Osteoblast (primary cell): Measurements from ENCODE around the gene VRK3. TPM values are rescaled to one million over a fixed set of nuclear protein-coding genes. Genes with fewer than 3 reads are reported as not detected.

Source experiments
- DNase-seq: peaks from one replicate; pipeline ENCODE4 v3.0.0; 2011; ENCODE audit warnings: low spot score, mixed read lengths; ENCODE audit not compliant: insufficient read length; ENCODE audit errors: missing footprints
- H2AFZ ChIP-seq: 2 replicates; pipeline ENCODE4 v1.6.0; 2011; ENCODE audit warnings: mild to moderate bottlenecking, low read length
- H3K27ac ChIP-seq: 2 replicates; pipeline ENCODE4 v1.5.1; 2011; ENCODE audit warnings: mild to moderate bottlenecking, low read depth, low read length, moderate library complexity
- H3K27me3 ChIP-seq: 2 replicates; pipeline ENCODE4 v1.6.0; 2012; ENCODE audit warnings: mild to moderate bottlenecking, control low read depth, inconsistent platforms, low read length, moderate library complexity; ENCODE audit not compliant: insufficient read depth
- H3K36me3 ChIP-seq: 2 replicates; pipeline ENCODE4 v1.5.1; 2011; ENCODE audit warnings: mild to moderate bottlenecking, low read length, control low read depth, moderate library complexity; ENCODE audit not compliant: insufficient read depth
- H3K4me1 ChIP-seq: 2 replicates; pipeline ENCODE4 v1.5.1; 2011; ENCODE audit warnings: mild to moderate bottlenecking, low read length, control low read depth, moderate library complexity; ENCODE audit not compliant: insufficient read depth
- H3K4me2 ChIP-seq: 2 replicates; pipeline ENCODE4 v1.6.0; 2011; ENCODE audit warnings: mild to moderate bottlenecking, low read length; ENCODE audit not compliant: insufficient read depth
- H3K4me3 ChIP-seq: fragments of 200-600 bp; sonication (generic); 3 replicates; pipeline ENCODE4 v1.5.1; 2012; ENCODE audit warnings: mild to moderate bottlenecking, low read length, inconsistent platforms; ENCODE audit not compliant: insufficient read depth
- H3K79me2 ChIP-seq: 2 replicates; pipeline ENCODE4 v1.6.0; 2012; ENCODE audit warnings: mild to moderate bottlenecking, low read length, control low read depth, inconsistent platforms; ENCODE audit not compliant: insufficient read depth
- H3K9me3 ChIP-seq: 2 replicates; pipeline ENCODE4 v1.5.1; 2011; ENCODE audit warnings: low read depth, low read length, control low read depth
- H4K20me1 ChIP-seq: 2 replicates; pipeline ENCODE4 v1.6.0; 2012; ENCODE audit warnings: mild to moderate bottlenecking, low read length, control low read depth; ENCODE audit not compliant: insufficient read depth
- CTCF ChIP-seq: IDR thresholded peaks from 2 replicates; pipeline ENCODE4 v1.5.1; 2011; ENCODE audit warnings: mild to moderate bottlenecking, low read depth, low read length, moderate library complexity; ENCODE audit errors: extremely low read depth
- total RNA-seq: library from RNA; depleted of rRNA; stranded (reverse); fragments of >200 nt; gene quantifications from 2 replicates; pipeline ENCODE4 v1.2.3, GENCODE V29; 2012

The VRK3 gene
- total RNA-seq, 1 donor = 24.2 TPM

DNA sequence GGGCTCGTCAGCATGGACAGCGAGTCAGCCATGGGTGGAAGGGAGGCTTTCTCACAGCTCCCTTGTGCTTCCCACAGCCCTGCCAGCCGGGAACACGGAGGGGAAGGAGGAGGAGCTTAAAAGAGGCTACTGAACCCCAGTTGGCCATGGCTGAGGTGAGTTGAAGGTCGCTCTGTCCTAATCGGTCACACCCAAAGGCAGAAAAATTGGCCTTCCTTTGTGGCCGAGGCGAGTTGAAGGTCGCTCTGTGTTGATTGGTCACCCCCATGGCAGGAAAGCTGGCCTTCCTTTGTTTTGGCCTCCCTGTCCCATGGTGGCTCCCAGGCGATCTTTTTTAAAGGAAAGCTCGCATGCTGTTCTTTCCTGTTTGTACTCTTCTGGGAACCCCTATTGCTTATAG lies 5.8 kb upstream of the VRK3 start:
- TF ChIP-seq CTCF = no peak

GRCh38 chr19:50030225-50030624 lies 5.1 kb upstream of the VRK3 start:
- Histone ChIP-seq H3K4me3 (no peak overlapping the region), H2AFZ (no peak overlapping the region), H3K4me2 (no peak overlapping the region), H4K20me1 (peaks cover 5% of the 10 kb centered on the region), H3K36me3 (peaks cover 18% of the 10 kb centered on the region), H3K9me3 (no peaks in the 10 kb centered on the region), H3K27ac (no peak overlapping the region), H3K79me2 (peaks cover 60% of the 10 kb centered on the region), H3K27me3 (no peaks in the 10 kb centered on the region), H3K4me1 (peaks cover 10% of the 10 kb centered on the region)
- no peak for DNase-seq
- TF ChIP-seq CTCF = no peak

More for the DNA sequence above, 5.8 kb upstream of the VRK3 start:
- Histone ChIP-seq H3K4me3 (no peak overlapping the region), H3K79me2 (peaks cover 59% of the 10 kb centered on the region), H3K4me2 (no peak overlapping the region), H4K20me1 (peaks cover 5% of the 10 kb centered on the region), H3K4me1 (peaks cover 9% of the 10 kb centered on the region), H3K27me3 (no peaks in the 10 kb centered on the region), H3K9me3 (no peaks in the 10 kb centered on the region), H2AFZ (no peak overlapping the region), H3K36me3 (peaks cover 18% of the 10 kb centered on the region), H3K27ac (no peak overlapping the region)
- DNase-seq = no peak

- TF ChIP-seq CTCF = no peak
- Histone ChIP-seq H3K79me2 (peaks cover 85% of the 10 kb centered on the region), H2AFZ (no peak overlapping the region), H3K4me3 (peak overlapping the region; percentile 100), H3K27me3 (no peaks in the 10 kb centered on the region), H3K36me3 (peaks cover 9% of the 10 kb centered on the region), H3K9me3 (no peaks in the 10 kb centered on the region), H4K20me1 (peaks cover 25% of the 10 kb centered on the region), H3K4me2 (peak overlapping the region; percentile 91), H3K27ac (no peak overlapping the region), H3K4me1 (peaks cover 17% of the 10 kb centered on the region)
- DNase-seq = no peak
Measured at GRCh38 chr19:50026550-50026906, 1.4 kb upstream of the VRK3 start.

DNA sequence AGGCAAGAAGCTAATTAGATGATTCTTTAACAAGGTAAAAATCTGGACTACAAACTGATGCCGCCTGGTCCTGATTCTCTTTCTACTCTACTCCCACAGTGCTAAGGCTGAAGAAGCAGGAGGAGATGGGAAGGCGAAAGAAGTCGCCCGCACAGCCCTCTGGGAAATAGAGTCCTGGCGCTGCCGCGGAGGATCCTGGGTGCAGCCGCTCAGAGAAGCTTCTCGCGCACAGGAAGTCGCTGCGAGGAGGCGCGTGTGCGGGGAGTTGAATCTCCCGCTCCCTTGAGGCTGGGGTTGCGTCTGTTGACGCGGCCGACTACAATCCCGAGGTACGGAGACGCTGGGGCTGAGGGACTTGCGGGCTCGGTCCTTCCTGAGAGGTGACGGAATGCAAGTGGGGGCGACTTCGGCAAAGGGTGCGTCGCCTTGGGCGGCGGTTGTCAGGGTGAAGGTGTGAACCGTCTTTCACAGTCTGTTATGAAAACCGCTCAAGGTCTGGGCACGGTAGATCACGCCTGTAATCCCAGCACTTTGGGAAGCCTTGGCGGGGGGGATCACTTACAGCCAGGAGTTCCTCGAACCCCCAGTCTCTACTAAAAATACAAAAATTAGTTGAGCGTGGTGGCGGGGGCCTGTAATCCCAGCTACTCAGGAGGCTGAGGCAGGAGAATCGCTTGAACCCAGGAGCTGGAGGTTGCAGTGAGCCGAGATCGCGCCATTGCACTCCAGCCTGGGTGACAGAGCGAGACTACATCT lies 800 bp upstream of the VRK3 start, which contains the start of gene ZNF473:
ZNF473 (plus strand) TSS at position 212 of the 756 bp plus-strand sequence. CDS start 5,078 bp downstream, outside the sequence.
- no peaks in the 10 kb centered on the region for H3K27me3 ChIP-seq
- peaks cover 17% of the 10 kb centered on the region for H3K4me1 ChIP-seq
- H3K4me2 ChIP-seq = peak within 1 kb of the TSS; percentile 98
- peak within 1 kb of the TSS; percentile 98 for H2AFZ ChIP-seq
- peaks cover 85% of the 10 kb centered on the region for H3K79me2 ChIP-seq
- peak; percentile 98 for DNase-seq
- peaks cover 3% of the 10 kb centered on the region for H3K36me3 ChIP-seq
- peaks cover 27% of the 10 kb centered on the region for H4K20me1 ChIP-seq
- peak within 1 kb of the TSS; percentile 100 for H3K4me3 ChIP-seq
- TF ChIP-seq CTCF = no peak
- H3K9me3 ChIP-seq = no peaks in the 10 kb centered on the region
- peak within 1 kb of the TSS; percentile 99 for H3K27ac ChIP-seq
